HG02610 (cell line): Measurements from ENCODE around the gene SPTLC2.
"Not testable (repeated sequence)": the region's sequence is repeated elsewhere in the genome, so short reads cannot be mapped to it uniquely, and the experiment has no call there.

Source experiments
- ATAC-seq: cut with Tn5 transposase; IDR thresholded peaks from one replicate; pipeline ENCODE4 v1.9.1; 2021; ENCODE audit warnings: mild to moderate bottlenecking, moderate library complexity; ENCODE audit not compliant: unreplicated experiment

SPTLC2 gene

GRCh38 chr14:77616454-77617229, at the start of gene SPTLC2:
Gene SPTLC2 (minus strand): TSS chr14:77616637. CDS start chr14:77616579, 58 bp downstream.
- ATAC-seq: peak; percentile 97

GRCh38 chr14:77663293-77663692, 46.9 kb upstream of the SPTLC2 start:
- no peak for ATAC-seq

GRCh38 chr14:77661562-77661961, 45.1 kb upstream of the SPTLC2 start:
- not testable (repeated sequence) for ATAC-seq

GRCh38 chr14:77660754-77661153, 44.3 kb upstream of the SPTLC2 start:
- no peak for ATAC-seq

- no peak for ATAC-seq
These were observed 43.4 kb upstream of the SPTLC2 start for GRCh38 chr14:77659831-77660230.

GRCh38 chr14:77657280-77657679, 40.8 kb upstream of the SPTLC2 start:
- no peak for ATAC-seq

GRCh38 chr14:77654001-77654441, 37.6 kb upstream of the SPTLC2 start:
- no peak for ATAC-seq

- ATAC-seq: no peak
These were observed 32.9 kb upstream of the SPTLC2 start for GRCh38 chr14:77649326-77649725.

GRCh38 chr14:77648520-77649200, 32.2 kb upstream of the SPTLC2 start:
- no peak for ATAC-seq

- ATAC-seq: no peak
These were observed 31.4 kb upstream of the SPTLC2 start for GRCh38 chr14:77647853-77648252.

GRCh38 chr14:77646907-77647306, 30.5 kb upstream of the SPTLC2 start:
- no peak for ATAC-seq

- no peak for ATAC-seq
These were observed 29.2 kb upstream of the SPTLC2 start for GRCh38 chr14:77645520-77646230.

GRCh38 chr14:77642407-77642806, 26.0 kb upstream of the SPTLC2 start:
- ATAC-seq: no peak

- ATAC-seq: no peak
These were observed 25.3 kb upstream of the SPTLC2 start for GRCh38 chr14:77641534-77642341.

GRCh38 chr14:77640756-77641533, 24.5 kb upstream of the SPTLC2 start:
- ATAC-seq: no peak

- no peak for ATAC-seq
These were observed 22.3 kb upstream of the SPTLC2 start for GRCh38 chr14:77638771-77639171.

GRCh38 chr14:77635869-77636268, 19.4 kb upstream of the SPTLC2 start:
- not testable (repeated sequence) for ATAC-seq

- ATAC-seq: not testable (repeated sequence)
These were observed 19.0 kb upstream of the SPTLC2 start for GRCh38 chr14:77635466-77635865.

GRCh38 chr14:77630111-77630510, 13.7 kb upstream of the SPTLC2 start:
- no peak for ATAC-seq

- no peak for ATAC-seq
These were observed 8.9 kb upstream of the SPTLC2 start for GRCh38 chr14:77625360-77625759.
